Stimulated activated CD4-positive, alpha-beta T cell treated with anti-CD3 and anti-CD28 coated beads, Interleukin-2, amount 100 ng/mL, for 4 hours (primary cell): ENCODE results near the gene ALKAL2.
A peak's percentile ranks its signal among the peaks of the same experiment; 100 is the strongest.

Source experiments
- DNase-seq: peaks from one replicate; pipeline ENCODE4 v3.0.0-alpha.2; 2020; ENCODE audit warnings: low read depth

ALKAL2 gene

GRCh38 chr2:290090-290722 lies 2.3 kb upstream of the ALKAL2 start:
- DNase-seq, result peak; percentile 31

- no peak for DNase-seq
Observed at GRCh38 chr2:289362-290089, 1.6 kb upstream of the ALKAL2 start.

GRCh38 chr2:288758-289361 lies 969 bp upstream of the ALKAL2 start:
- no peak for DNase-seq

- DNase-seq, result no peak
Observed at GRCh38 chr2:287471-287885, 413 bp downstream of the ALKAL2 start.

- no peak for DNase-seq
Observed at GRCh38 chr2:286774-287392, 1.0 kb downstream of the ALKAL2 start.

GRCh38 chr2:286035-286434 lies 1.9 kb downstream of the ALKAL2 start:
- no peak for DNase-seq

- no peak for DNase-seq
Observed at GRCh38 chr2:285531-285930, 2.4 kb downstream of the ALKAL2 start.

GRCh38 chr2:284896-285492 lies 2.9 kb downstream of the ALKAL2 start:
- no peak for DNase-seq

GRCh38 chr2:283996-284794 lies 3.7 kb downstream of the ALKAL2 start:
- DNase-seq, result no peak

GRCh38 chr2:282371-283263 lies 5.3 kb downstream of the ALKAL2 start:
- no peak for DNase-seq

GRCh38 chr2:281381-281780 lies 6.5 kb downstream of the ALKAL2 start:
- no peak for DNase-seq

GRCh38 chr2:280650-281110 lies 7.2 kb downstream of the ALKAL2 start:
- no peak for DNase-seq

GRCh38 chr2:279956-280649 lies 7.8 kb downstream of the ALKAL2 start:
- DNase-seq, result no peak

GRCh38 chr2:279366-279765 lies 8.5 kb downstream of the ALKAL2 start:
- DNase-seq, result no peak

GRCh38 chr2:278927-279320 lies 9.0 kb downstream of the ALKAL2 start:
- no peak for DNase-seq

GRCh38 chr2:278312-278926 lies 9.5 kb downstream of the ALKAL2 start:
- no peak for DNase-seq

- DNase-seq, result no peak
Observed at GRCh38 chr2:275466-275865, 12.4 kb downstream of the ALKAL2 start.

GRCh38 chr2:274503-274902 lies 13.4 kb downstream of the ALKAL2 start:
- DNase-seq, result no peak

- DNase-seq, result no peak
Observed at GRCh38 chr2:273333-273732, 14.6 kb downstream of the ALKAL2 start.

GRCh38 chr2:271917-272316 lies 16.0 kb downstream of the ALKAL2 start:
- DNase-seq, result no peak
